Chondrocyte (in vitro differentiated cells): Measurements from ENCODE around the gene AGBL3. TPM values are rescaled to one million over a fixed set of nuclear protein-coding genes. Genes with fewer than 3 reads are reported as not detected.

Experiments
- DNase-seq: peaks from one replicate; pipeline ENCODE4 v3.0.0; 2021; ENCODE audit warnings: mixed read lengths, low spot score
- H3K27ac Mint-ChIP-seq: one replicate; pipeline ENCODE4 v1.8.0; 2021; ENCODE audit warnings: mild to moderate bottlenecking, moderate library complexity, mixed read lengths; ENCODE audit not compliant: unreplicated experiment
- H3K27me3 Mint-ChIP-seq: 2 replicates; pipeline ENCODE4 v1.8.0; 2021; ENCODE audit warnings: low read depth, mixed read lengths
- H3K36me3 Mint-ChIP-seq: 2 replicates; pipeline ENCODE4 v1.8.0; 2021; ENCODE audit warnings: low read depth, mixed read lengths
- H3K4me1 Mint-ChIP-seq: 2 replicates; pipeline ENCODE4 v1.8.0; 2021; ENCODE audit warnings: low read depth, mild to moderate bottlenecking, mixed read lengths
- H3K4me3 Mint-ChIP-seq: one replicate; pipeline ENCODE4 v1.8.0; 2021; ENCODE audit warnings: mild to moderate bottlenecking, moderate library complexity, mixed read lengths; ENCODE audit not compliant: unreplicated experiment
- H3K9me3 Mint-ChIP-seq: 2 replicates; pipeline ENCODE4 v1.8.0; 2021; ENCODE audit warnings: low read depth, mixed read lengths
- CTCF ChIP-seq: fragments of 200-600 bp; sonication (generic); IDR thresholded peaks from 2 replicates; pipeline ENCODE4 v1.5.0; 2021; ENCODE audit warnings: antibody characterized with exemption, mild to moderate bottlenecking, moderate library complexity
- total RNA-seq: library from RNA; stranded (reverse); gene quantifications from 3 replicates; pipeline ENCODE4 v1.2.1, GENCODE V29; 2021

The AGBL3 gene
- total RNA-seq, 1 donor from 2014 or later, result 0.30 TPM

- DNase-seq, result no peak
- H3K27ac Mint-ChIP-seq, result peak overlapping the region; percentile 91
Observed at GRCh38 chr7:134946260-134946659, 40.0 kb upstream of the AGBL3 start.

GRCh38 chr7:134947329-134947728 lies 39.0 kb upstream of the AGBL3 start:
- no peak for TF ChIP-seq CTCF
- peaks cover 66% of the 10 kb centered on the region for H3K4me1 Mint-ChIP-seq
- no peaks in the 10 kb centered on the region for H3K9me3 Mint-ChIP-seq
- no peaks in the 10 kb centered on the region for H3K27me3 Mint-ChIP-seq
- peaks cover 69% of the 10 kb centered on the region for H3K36me3 Mint-ChIP-seq
- H3K4me3 Mint-ChIP-seq, result no peak overlapping the region
- H3K27ac Mint-ChIP-seq, result peak overlapping the region; percentile 91
- DNase-seq, result no peak

More at GRCh38 chr7:134946260-134946659, 40.0 kb upstream of the AGBL3 start:
- H3K4me1 Mint-ChIP-seq, result peaks cover 74% of the 10 kb centered on the region
- no peak for TF ChIP-seq CTCF
- H3K27me3 Mint-ChIP-seq, result no peaks in the 10 kb centered on the region
- peaks cover 67% of the 10 kb centered on the region for H3K36me3 Mint-ChIP-seq
- no peak overlapping the region for H3K4me3 Mint-ChIP-seq
- H3K9me3 Mint-ChIP-seq, result no peaks in the 10 kb centered on the region

GRCh38 chr7:134947831-134948230 lies 38.5 kb upstream of the AGBL3 start:
- H3K27ac Mint-ChIP-seq, result peak overlapping the region; percentile 91
- no peak for DNase-seq
- H3K4me3 Mint-ChIP-seq, result no peak overlapping the region
- no peak for TF ChIP-seq CTCF
- H3K4me1 Mint-ChIP-seq, result peaks cover 63% of the 10 kb centered on the region
- peaks cover 69% of the 10 kb centered on the region for H3K36me3 Mint-ChIP-seq
- H3K9me3 Mint-ChIP-seq, result no peaks in the 10 kb centered on the region
- no peaks in the 10 kb centered on the region for H3K27me3 Mint-ChIP-seq

GRCh38 chr7:134948246-134948645 lies 38.1 kb upstream of the AGBL3 start:
- DNase-seq, result no peak

GRCh38 chr7:134948736-134949135 lies 37.6 kb upstream of the AGBL3 start:
- no peak for TF ChIP-seq CTCF
- Mint-ChIP-seq H3K27ac (peak overlapping the region; percentile 91), H3K27me3 (no peaks in the 10 kb centered on the region), H3K36me3 (peaks cover 70% of the 10 kb centered on the region), H3K4me3 (no peak overlapping the region), H3K9me3 (no peaks in the 10 kb centered on the region), H3K4me1 (peaks cover 60% of the 10 kb centered on the region)
- DNase-seq, result no peak

More at GRCh38 chr7:134948246-134948645, 38.1 kb upstream of the AGBL3 start:
- H3K27me3 Mint-ChIP-seq, result no peaks in the 10 kb centered on the region
- peaks cover 61% of the 10 kb centered on the region for H3K4me1 Mint-ChIP-seq
- peaks cover 67% of the 10 kb centered on the region for H3K36me3 Mint-ChIP-seq
- no peak for TF ChIP-seq CTCF
- H3K4me3 Mint-ChIP-seq, result no peak overlapping the region
- H3K9me3 Mint-ChIP-seq, result no peaks in the 10 kb centered on the region
- peak overlapping the region; percentile 91 for H3K27ac Mint-ChIP-seq
